Keratinocyte (primary cell): ENCODE data around the gene RITA1.

Experiments used
- CTCF ChIP-seq, 3 experiments: IDR thresholded peaks in 1 of 3; conservative IDR thresholded peaks in 1 of 3; optimal IDR thresholded peaks in 1 of 3; 2 replicates in 2 of 3; 3 replicates in 1 of 3; pipeline versions ENCODE3 to v1.5.1; 2011; ENCODE audit warnings: low read length in 3 of 3, mild to moderate bottlenecking in 3 of 3, moderate library complexity in 2 of 3, control low read depth in 1 of 3, inconsistent platforms in 1 of 3; ENCODE audit not compliant: insufficient read depth in 2 of 3; ENCODE audit errors: extremely low read depth in 1 of 3
- EZH2 ChIP-seq: IDR thresholded peaks from one replicate; pipeline ENCODE4 v1.6.1; 2012; ENCODE audit warnings: inconsistent platforms, mild to moderate bottlenecking, low read length, moderate library complexity

DNA sequence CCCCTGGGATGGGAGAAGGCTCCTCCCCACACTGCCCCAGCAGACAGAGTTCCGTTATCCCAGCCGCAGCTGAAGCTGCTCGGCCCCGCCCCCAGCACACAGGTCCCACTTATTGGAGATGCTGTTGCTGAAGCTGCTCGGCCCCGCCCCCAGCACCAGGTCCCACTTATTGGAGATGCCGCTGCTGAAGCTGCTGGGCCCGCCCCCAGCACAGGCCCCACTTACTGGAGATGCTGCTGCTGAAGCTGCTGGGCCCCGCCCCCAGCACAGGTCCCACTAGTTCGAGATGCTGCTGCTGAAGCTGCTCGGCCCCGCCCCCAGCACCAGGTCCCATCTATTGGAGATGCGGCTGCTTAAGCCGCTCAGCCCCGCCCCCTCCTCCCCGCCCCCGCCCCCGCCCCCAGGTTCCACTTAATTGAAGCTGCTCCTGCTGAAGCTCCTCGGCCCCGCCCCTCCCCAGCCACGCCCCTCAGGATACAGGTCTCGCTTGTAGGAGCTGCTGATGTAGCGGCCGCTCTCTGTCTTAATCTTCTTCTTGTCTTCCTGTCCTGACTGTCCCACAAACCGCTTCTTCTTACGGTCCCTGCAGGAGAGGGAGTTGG, 24.0 kb upstream of the RITA1 start:
- TF ChIP-seq CTCF (optimal IDR thresholded peaks at IDR 0.05 in 1 of 3, IDR thresholded peaks at IDR 0.05 in 1 of 3, conservative IDR thresholded peaks at IDR 0.05 in 1 of 3; ENCODE audit: extremely low read depth in 1 of 3, insufficient read depth in 2 of 3, low read length in 3 of 3), result no peak
- TF ChIP-seq EZH2, result no peak
